ENCODE results near the gene DLGAP1.
A peak's percentile ranks its signal among the peaks of the same experiment; 100 is the strongest.

Gene DLGAP1

DNA sequence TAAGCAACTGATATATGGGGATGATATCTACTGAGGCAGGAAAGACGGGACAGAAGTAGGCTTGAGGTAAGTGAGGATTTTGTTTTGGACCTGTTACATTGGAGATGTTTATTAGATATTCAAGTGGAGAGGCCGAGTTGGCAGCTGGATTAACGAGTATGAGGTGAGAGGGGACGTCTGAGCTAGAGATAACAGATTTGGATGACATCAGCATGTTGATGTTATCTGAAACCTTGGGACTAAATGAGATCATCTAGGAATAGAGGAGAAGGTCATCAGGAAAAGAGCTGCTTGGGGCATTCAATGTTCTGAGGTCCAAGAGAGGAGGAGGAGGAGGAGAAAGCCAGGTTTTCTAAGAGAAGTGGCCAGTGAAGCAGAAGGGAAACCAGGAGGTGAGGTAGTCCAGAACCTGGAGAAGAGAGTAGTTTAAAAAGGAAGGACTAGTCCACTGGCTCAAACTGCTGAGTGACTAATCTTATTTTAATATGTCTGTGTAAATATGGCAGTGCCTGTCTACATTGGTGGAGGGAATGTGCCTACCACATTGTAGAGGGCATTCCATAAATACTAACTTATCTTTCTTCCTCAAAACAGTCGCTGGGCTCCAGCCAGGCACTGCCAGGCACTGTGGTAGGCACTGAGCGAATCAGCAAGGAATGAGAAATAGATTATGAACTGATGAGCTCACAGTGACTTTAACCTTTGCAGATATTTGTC is 488.3 kb downstream of the DLGAP1 start:
- Histone ChIP-seq H3K27ac (ENCODE audit: extremely low read depth, low read depth, low read length) (peak overlapping the region; percentile 76), H3K9me3 (ENCODE audit: control insufficient read depth, insufficient read depth, low read depth, low read length) (no peaks in the 10 kb centered on the region), H3K36me3 (ENCODE audit: control insufficient read depth in 2 of 2, insufficient read depth in 1 of 2, low read length in 2 of 2) (no peaks in the 10 kb centered on the region), H3K4me3 (ENCODE audit: low read depth, low read length) (no peak overlapping the region), H3K4me1 (ENCODE audit: control insufficient read depth, insufficient read depth, low read length) (peaks cover 17% of the 10 kb centered on the region)
- CTCF ChIA-PET, result interaction anchor here (0.6 to 2.6 kb wide), 6 partner anchors 28 to 719 kb away, joined by 3 to 13 read pairs (median 6); no protein-coding TSS in a partner anchor
- POLR2A ChIA-PET, result interaction anchor here (1.1 to 1.6 kb wide), 3 partner anchors 18 to 172 kb away, joined by 3 to 5 read pairs (median 3); no protein-coding TSS in a partner anchor
- TF ChIP-seq, protein P1, sequence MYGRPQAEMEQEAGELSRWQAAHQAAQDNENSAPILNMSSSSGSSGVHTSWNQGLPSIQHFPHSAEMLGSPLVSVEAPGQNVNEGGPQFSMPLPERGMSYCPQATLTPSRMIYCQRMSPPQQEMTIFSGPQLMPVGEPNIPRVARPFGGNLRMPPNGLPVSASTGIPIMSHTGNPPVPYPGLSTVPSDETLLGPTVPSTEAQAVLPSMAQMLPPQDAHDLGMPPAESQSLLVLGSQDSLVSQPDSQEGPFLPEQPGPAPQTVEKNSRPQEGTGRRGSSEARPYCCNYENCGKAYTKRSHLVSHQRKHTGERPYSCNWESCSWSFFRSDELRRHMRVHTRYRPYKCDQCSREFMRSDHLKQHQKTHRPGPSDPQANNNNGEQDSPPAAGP (tag by site-specific recombination; IDR thresholded peaks at IDR 0.05), result 0 out of 2 replicates have a peak, but pooled peaks have one; percentile 34
- TF ChIP-seq ZNF561 (tag by site-specific recombination; IDR thresholded peaks at IDR 0.05; ENCODE audit: borderline replicate concordance) (no peak), ZNF521 (tag by site-specific recombination; IDR thresholded peaks at IDR 0.05) (no peak), ZNF239 (tag by site-specific recombination; IDR thresholded peaks at IDR 0.05) (no peak), ZNF747 (tag by site-specific recombination; IDR thresholded peaks at IDR 0.05) (no peak), ZNF423 (tag by site-specific recombination; IDR thresholded peaks at IDR 0.05) (no peak), ZBTB6 (tag by site-specific recombination; IDR thresholded peaks at IDR 0.05) (no peak), BCL11B (tag by site-specific recombination; IDR thresholded peaks at IDR 0.05; ENCODE audit: low read depth) (peak; percentile 76; the same call in 1 of the 2 replicates), ZNF37A (tag by site-specific recombination; IDR thresholded peaks at IDR 0.05) (no peak), ZNF148 (tag by site-specific recombination; IDR thresholded peaks at IDR 0.05; ENCODE audit: borderline replicate concordance) (no peak), ZNF155 (tag by site-specific recombination; IDR thresholded peaks at IDR 0.05) (no peak), KLF8 (tag by site-specific recombination; IDR thresholded peaks at IDR 0.05) (peak; percentile 86), TCF7L2 (IDR thresholded peaks at IDR 0.05; ENCODE audit: borderline replicate concordance, low read depth, low read length) (no peak), ZNF157 (tag by site-specific recombination; IDR thresholded peaks at IDR 0.05) (no peak), GLI4 (tag by site-specific recombination; IDR thresholded peaks at IDR 0.05) (no peak), ZBTB17 (tag by site-specific recombination; IDR thresholded peaks at IDR 0.05) (peak; percentile 74), OSR2 (tag by site-specific recombination; IDR thresholded peaks at IDR 0.05) (0 out of 2 replicates have a peak, but pooled peaks have one; percentile 42), PRDM1 (tag by site-specific recombination; IDR thresholded peaks at IDR 0.05) (peak; percentile 95), ZBTB7A (tag by site-specific recombination; IDR thresholded peaks at IDR 0.05; ENCODE audit: low read depth) (no peak), GLIS1 (tag by site-specific recombination; IDR thresholded peaks at IDR 0.05) (peak; percentile 66), ZNF121 (tag by site-specific recombination; IDR thresholded peaks at IDR 0.05) (no peak), SP2 (tag by site-specific recombination; IDR thresholded peaks at IDR 0.05) (no peak; the same call in 1 of the 2 replicates), ZNF514 (tag by site-specific recombination; IDR thresholded peaks at IDR 0.05) (no peak), GFI1B (tag by site-specific recombination; IDR thresholded peaks at IDR 0.05) (peak; percentile 80), ZNF473 (tag by site-specific recombination; IDR thresholded peaks at IDR 0.05) (no peak), ZNF768 (tag by site-specific recombination; IDR thresholded peaks at IDR 0.05) (no peak), ZNF560 (tag by site-specific recombination; IDR thresholded peaks at IDR 0.05; ENCODE audit: borderline replicate concordance) (no peak), BCL11A (tag by site-specific recombination; IDR thresholded peaks at IDR 0.05; ENCODE audit: low read depth) (peak; percentile 90), SALL2 (tag by site-specific recombination; IDR thresholded peaks at IDR 0.05; ENCODE audit: borderline replicate concordance) (no peak), ZNF596 (tag by site-specific recombination; IDR thresholded peaks at IDR 0.05) (no peak), ZNF707 (tag by site-specific recombination; IDR thresholded peaks at IDR 0.05) (no peak)
- TF ChIP-seq, protein P2, sequence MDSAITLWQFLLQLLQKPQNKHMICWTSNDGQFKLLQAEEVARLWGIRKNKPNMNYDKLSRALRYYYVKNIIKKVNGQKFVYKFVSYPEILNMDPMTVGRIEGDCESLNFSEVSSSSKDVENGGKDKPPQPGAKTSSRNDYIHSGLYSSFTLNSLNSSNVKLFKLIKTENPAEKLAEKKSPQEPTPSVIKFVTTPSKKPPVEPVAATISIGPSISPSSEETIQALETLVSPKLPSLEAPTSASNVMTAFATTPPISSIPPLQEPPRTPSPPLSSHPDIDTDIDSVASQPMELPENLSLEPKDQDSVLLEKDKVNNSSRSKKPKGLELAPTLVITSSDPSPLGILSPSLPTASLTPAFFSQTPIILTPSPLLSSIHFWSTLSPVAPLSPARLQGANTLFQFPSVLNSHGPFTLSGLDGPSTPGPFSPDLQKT (IDR thresholded peaks at IDR 0.05; ENCODE audit: borderline replicate concordance, low read depth, low read length), result no peak
- TF ChIP-seq, protein P3, sequence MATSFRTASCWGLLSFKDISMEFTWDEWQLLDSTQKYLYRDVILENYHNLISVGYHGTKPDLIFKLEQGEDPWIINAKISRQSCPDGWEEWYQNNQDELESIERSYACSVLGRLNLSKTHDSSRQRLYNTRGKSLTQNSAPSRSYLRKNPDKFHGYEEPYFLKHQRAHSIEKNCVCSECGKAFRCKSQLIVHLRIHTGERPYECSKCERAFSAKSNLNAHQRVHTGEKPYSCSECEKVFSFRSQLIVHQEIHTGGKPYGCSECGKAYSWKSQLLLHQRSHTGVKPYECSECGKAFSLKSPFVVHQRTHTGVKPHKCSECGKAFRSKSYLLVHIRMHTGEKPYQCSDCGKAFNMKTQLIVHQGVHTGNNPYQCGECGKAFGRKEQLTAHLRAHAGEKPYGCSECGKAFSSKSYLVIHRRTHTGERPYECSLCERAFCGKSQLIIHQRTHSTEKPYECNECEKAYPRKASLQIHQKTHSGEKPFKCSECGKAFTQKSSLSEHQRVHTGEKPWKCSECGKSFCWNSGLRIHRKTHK (tag by site-specific recombination; IDR thresholded peaks at IDR 0.05), result no peak
